GM21529 (cell line): ENCODE data around the gene STK32C.

Source experiments
- ATAC-seq: cut with Tn5 transposase; IDR thresholded peaks from one replicate; pipeline ENCODE4 v1.9.1; 2021; ENCODE audit not compliant: unreplicated experiment

STK32C gene

GRCh38 chr10:132174237-132174636 is 133.5 kb downstream of the STK32C start:
- ATAC-seq = no peak

GRCh38 chr10:132173185-132173584 is 134.6 kb downstream of the STK32C start:
- ATAC-seq = no peak

- ATAC-seq = no peak
Measured at GRCh38 chr10:132172091-132173066, 135.4 kb downstream of the STK32C start.

GRCh38 chr10:132170561-132171361 is 137.0 kb downstream of the STK32C start:
- ATAC-seq = no peak

GRCh38 chr10:132169766-132170560 is 137.8 kb downstream of the STK32C start:
- ATAC-seq = no peak

- no peak for ATAC-seq
Measured at GRCh38 chr10:132169031-132169765, 138.6 kb downstream of the STK32C start.

GRCh38 chr10:132168571-132169030 is 139.1 kb downstream of the STK32C start:
- ATAC-seq = no peak

GRCh38 chr10:132167976-132168375 is 139.8 kb downstream of the STK32C start:
- ATAC-seq = no peak

- no peak for ATAC-seq
Measured at GRCh38 chr10:132167041-132167674, 140.6 kb downstream of the STK32C start.

- no peak for ATAC-seq
Measured at GRCh38 chr10:132166216-132166950, 141.4 kb downstream of the STK32C start.

GRCh38 chr10:132165416-132165980 is 142.3 kb downstream of the STK32C start:
- no peak for ATAC-seq

GRCh38 chr10:132164761-132165278 is 142.9 kb downstream of the STK32C start:
- no peak for ATAC-seq

- ATAC-seq = no peak
Measured at GRCh38 chr10:132163826-132164515, 143.8 kb downstream of the STK32C start.

GRCh38 chr10:132163278-132163765 is 144.4 kb downstream of the STK32C start:
- ATAC-seq = peak; percentile 77

GRCh38 chr10:132162590-132163277 is 145.0 kb downstream of the STK32C start:
- no peak for ATAC-seq

GRCh38 chr10:132162021-132162531 is 145.7 kb downstream of the STK32C start:
- ATAC-seq = no peak
